Activated T-helper 9 cell treated with anti-CD3 and anti-CD28 coated beads, Interleukin-2, amount 50 U/mL, for 16 hours (primary cell): ENCODE measurements around the gene INKA1.
"Not testable (repeated sequence)": the region's sequence is repeated elsewhere in the genome, so short reads cannot be mapped to it uniquely, and the experiment has no call there.

Source experiments
- DNase-seq: peaks from one replicate; pipeline ENCODE4 v3.0.0-alpha.2; 2020; ENCODE audit warnings: low read depth

Gene INKA1

GRCh38 chr3:49802719-49803464 is at the start of gene INKA1:
TSS of gene INKA1 (plus strand) at chr3:49803261. CDS start at chr3:49803393, 132 bp downstream.
- peak; percentile 79 for DNase-seq

GRCh38 chr3:49754536-49754935 is 48.5 kb upstream of the INKA1 start:
- DNase-seq: no peak

- DNase-seq: no peak
Measured at GRCh38 chr3:49756036-49756435, 47.0 kb upstream of the INKA1 start.

- no peak for DNase-seq
Measured at GRCh38 chr3:49757197-49757596, 45.9 kb upstream of the INKA1 start.

- no peak for DNase-seq
Measured at GRCh38 chr3:49759226-49759625, 43.8 kb upstream of the INKA1 start.

GRCh38 chr3:49761661-49762060 is 41.4 kb upstream of the INKA1 start:
- no peak for DNase-seq

GRCh38 chr3:49763981-49764380 is 39.1 kb upstream of the INKA1 start:
- no peak for DNase-seq

- DNase-seq: no peak
Measured at GRCh38 chr3:49769286-49769915, 33.7 kb upstream of the INKA1 start.

GRCh38 chr3:49769926-49770325 is 33.1 kb upstream of the INKA1 start:
- DNase-seq: no peak

GRCh38 chr3:49771340-49771938 is 31.6 kb upstream of the INKA1 start:
- no peak for DNase-seq

- no peak for DNase-seq
Measured at GRCh38 chr3:49772703-49773102, 30.4 kb upstream of the INKA1 start.

- DNase-seq: no peak
Measured at GRCh38 chr3:49775538-49775937, 27.5 kb upstream of the INKA1 start.

GRCh38 chr3:49776101-49776500 is 27.0 kb upstream of the INKA1 start:
- not testable (repeated sequence) for DNase-seq

- no peak for DNase-seq
Measured at GRCh38 chr3:49779358-49780079, 23.5 kb upstream of the INKA1 start.

GRCh38 chr3:49780080-49780974 is 22.7 kb upstream of the INKA1 start:
- DNase-seq: no peak

GRCh38 chr3:49780975-49781365 is 22.1 kb upstream of the INKA1 start:
- DNase-seq: not testable (repeated sequence)

- no peak for DNase-seq
Measured at GRCh38 chr3:49781415-49782199, 21.5 kb upstream of the INKA1 start.

GRCh38 chr3:49782277-49782676 is 20.8 kb upstream of the INKA1 start:
- DNase-seq: not testable (repeated sequence)

- DNase-seq: peak; percentile 24
Measured at GRCh38 chr3:49785565-49786356, 17.3 kb upstream of the INKA1 start.
